Liver (tissue), 9 donors: ENCODE data around the gene DET1. TPM values are rescaled to one million over a fixed set of nuclear protein-coding genes. Genes with fewer than 3 reads are reported as not detected.

Experiments used
- DNase-seq: peaks from one replicate; pipeline ENCODE4 v3.0.0-alpha.2; 2017; ENCODE audit warnings: low spot score
- H3K27ac ChIP-seq, 2 donors: one replicate each; pipeline ENCODE4 v1.7.0; 2013; ENCODE audit warnings: inconsistent platforms in 2 of 2, low read length in 2 of 2, control low read depth in 1 of 2, low read depth in 1 of 2, mild to moderate bottlenecking in 1 of 2
- H3K27me3 ChIP-seq, 4 donors: one replicate each; pipeline versions ENCODE4 v1.6.1 to v1.7.0; 2013; ENCODE audit warnings: low read length in 3 of 4, inconsistent platforms in 1 of 4, mild to moderate bottlenecking in 1 of 4, moderate library complexity in 1 of 4; ENCODE audit not compliant: control insufficient read depth in 4 of 4, insufficient read depth in 4 of 4
- H3K36me3 ChIP-seq, 4 donors: one replicate each; pipeline versions ENCODE4 v1.6.1 to v1.7.0; 2013; ENCODE audit warnings: low read length in 3 of 4, mild to moderate bottlenecking in 3 of 4, low read depth in 1 of 4, moderate library complexity in 1 of 4; ENCODE audit not compliant: control insufficient read depth in 4 of 4, insufficient read depth in 3 of 4
- H3K4me1 ChIP-seq, 4 donors: one replicate each; pipeline versions ENCODE4 v1.6.1 to v1.7.0; 2013; ENCODE audit warnings: low read length in 3 of 4, mild to moderate bottlenecking in 3 of 4, moderate library complexity in 1 of 4; ENCODE audit not compliant: control insufficient read depth in 4 of 4, insufficient read depth in 4 of 4
- H3K4me3 ChIP-seq, 3 donors: one replicate each; pipeline versions ENCODE4 v1.6.1 to v1.7.0; 2013; ENCODE audit warnings: low read length in 3 of 3, control low read depth in 1 of 3, low read depth in 1 of 3, mild to moderate bottlenecking in 1 of 3
- H3K9ac ChIP-seq, 2 donors: one replicate each; pipeline ENCODE4 v1.7.0; 2013; ENCODE audit warnings: low read length in 2 of 2, mild to moderate bottlenecking in 2 of 2, moderate library complexity in 2 of 2, control low read depth in 1 of 2, low read depth in 1 of 2
- H3K9me3 ChIP-seq, 4 donors: one replicate each; pipeline versions ENCODE4 v1.6.1 to v1.7.0; 2013; ENCODE audit warnings: low read length in 3 of 4; ENCODE audit not compliant: control insufficient read depth in 4 of 4
- ATF3 ChIP-seq: IDR thresholded peaks from 2 replicates; pipeline ENCODE4 v1.6.1; 2016; ENCODE audit warnings: antibody characterized with exemption
- CTCF ChIP-seq: fragments of 150-350 bp; IDR thresholded peaks from 2 replicates; pipeline ENCODE4 v1.5.1; 2017; ENCODE audit warnings: improper control_type of control experiment, low read depth, low read length; ENCODE audit not compliant: missing input control
- EGR1 ChIP-seq, 2 donors: IDR thresholded peaks; 2 replicates each; pipeline ENCODE4 v1.6.1; 2016 to 2018; ENCODE audit warnings: antibody characterized with exemption in 2 of 2, low read depth in 2 of 2
- FOXA1 ChIP-seq: IDR thresholded peaks from 2 replicates; pipeline ENCODE4 v1.6.1; 2016; ENCODE audit warnings: antibody characterized with exemption
- FOXA2 ChIP-seq: IDR thresholded peaks from 2 replicates; pipeline ENCODE4 v1.6.1; 2016; ENCODE audit warnings: antibody characterized with exemption
- GABPA ChIP-seq, 2 donors: IDR thresholded peaks in 1 of 2; conservative IDR thresholded peaks in 1 of 2; 2 replicates each; pipeline ENCODE4 v1.6.1; 2016; ENCODE audit warnings: antibody characterized with exemption in 2 of 2, mild to moderate bottlenecking in 1 of 2, moderate library complexity in 1 of 2
- HNF4A ChIP-seq, 2 donors: conservative IDR thresholded peaks; 2 replicates each; pipeline ENCODE4 v1.6.1; 2016; ENCODE audit warnings: antibody characterized with exemption in 2 of 2, mild to moderate bottlenecking in 2 of 2
- HNF4G ChIP-seq: IDR thresholded peaks from 2 replicates; pipeline ENCODE4 v1.6.1; 2016; ENCODE audit warnings: antibody characterized with exemption
- JUND ChIP-seq, 2 donors: IDR thresholded peaks; 2 replicates each; pipeline ENCODE4 v1.6.1; 2016; ENCODE audit warnings: antibody characterized with exemption in 2 of 2
- MAX ChIP-seq: IDR thresholded peaks from 2 replicates; pipeline ENCODE4 v1.6.1; 2016; ENCODE audit warnings: antibody characterized with exemption
- NR2F2 ChIP-seq: IDR thresholded peaks from 2 replicates; pipeline ENCODE4 v1.6.1; 2016; ENCODE audit warnings: antibody characterized with exemption
- RAD21 ChIP-seq, 2 donors: IDR thresholded peaks; 2 replicates each; pipeline ENCODE4 v1.6.1; 2016; ENCODE audit warnings: antibody characterized with exemption in 2 of 2, mild to moderate bottlenecking in 2 of 2
- REST ChIP-seq: IDR thresholded peaks from 2 replicates; pipeline ENCODE4 v1.6.1; 2016; ENCODE audit warnings: antibody characterized with exemption, mild to moderate bottlenecking
- RXRA ChIP-seq, 2 donors: IDR thresholded peaks; 2 replicates each; pipeline ENCODE4 v1.6.1; 2017 to 2018; ENCODE audit warnings: antibody characterized with exemption in 2 of 2, mild to moderate bottlenecking in 1 of 2
- SP1 ChIP-seq: IDR thresholded peaks from 2 replicates; pipeline ENCODE4 v1.6.1; 2018; ENCODE audit warnings: antibody characterized with exemption, mild to moderate bottlenecking
- TAF1 ChIP-seq: conservative IDR thresholded peaks from 2 replicates; pipeline ENCODE4 v1.6.1; 2016; ENCODE audit warnings: antibody characterized with exemption, mild to moderate bottlenecking
- YY1 ChIP-seq: IDR thresholded peaks from 2 replicates; pipeline ENCODE4 v1.6.1; 2016; ENCODE audit warnings: antibody characterized with exemption, mild to moderate bottlenecking
- ZBTB33 ChIP-seq: IDR thresholded peaks from 2 replicates; pipeline ENCODE4 v1.6.1; 2016; ENCODE audit warnings: antibody characterized with exemption
- WGBS: extraction: QIAGEN DNeasy Blood & Tissue Kit; methylation state at CpG from one replicate; pipeline ENCODE4 v1.1.7; 2013; 5-methylcytosine and 5-hydroxymethylcytosine counted together
- polyA plus RNA-seq, 2 donors: library from polyadenylated mRNA; stranded (reverse) in 1 of 2; unstranded in 1 of 2; fragments of 200-250 nt in 1 of 2; fragments of >200 nt in 1 of 2; fragmentation: Nextera tagmentation in 1 of 2; extraction: Ambion mirVana in 1 of 2; gene quantifications; one replicate each; pipeline versions ENCODE4 v1.2.1 to v1.2.3, GENCODE V29; 2013 to 2015
- total RNA-seq, 2 donors: library from RNA; depleted of rRNA; stranded (reverse); fragments of >200 nt; gene quantifications; one replicate each; pipeline ENCODE4 v1.2.3, GENCODE V29; 2014
- donor health status: healthy.
- donor health status: healthy.
- donor health status: healthy.
- donor health status: healthy.
- donor health status: healthy.

The DET1 gene
- total and polyA plus RNA-seq, 4 donors: 1.3 to 5.4 (median 2.4) TPM

GRCh38 chr15:88529021-88529630 lies 17.4 kb downstream of the DET1 start:
- H3K4me3 ChIP-seq: no peak overlapping the region
- no peak overlapping the region for H3K27ac ChIP-seq
- 99% methylated on average over 1 of the region's 1 CpG for WGBS
- no peaks in the 10 kb centered on the region for H3K9me3 ChIP-seq
- peaks cover 9 to 25% (median 17%) of the 10 kb centered on the region in 4 donors for H3K36me3 ChIP-seq
- no peak for DNase-seq
- H3K27me3 ChIP-seq: no peaks in the 10 kb centered on the region
- TF ChIP-seq RAD21 (IDR thresholded peaks at IDR 0.05): no peak
- no peak for TF ChIP-seq HNF4A (conservative IDR thresholded peaks at IDR 0.05)
- no peak for TF ChIP-seq FOXA1
- no peak for TF ChIP-seq NR2F2
- TF ChIP-seq JUND (IDR thresholded peaks at IDR 0.05): no peak
- TF ChIP-seq CTCF: no peak
- no peak for TF ChIP-seq SP1
- TF ChIP-seq ZBTB33: no peak
- TF ChIP-seq ATF3: no peak
- no peak for TF ChIP-seq GABPA (IDR thresholded peaks at IDR 0.05 in 1 of 2, conservative IDR thresholded peaks at IDR 0.05 in 1 of 2)
- TF ChIP-seq RXRA (IDR thresholded peaks at IDR 0.05): no peak
- no peak for TF ChIP-seq TAF1
- TF ChIP-seq HNF4G: no peak
- no peak for TF ChIP-seq FOXA2
- no peak for TF ChIP-seq YY1
- TF ChIP-seq MAX: no peak
- no peak for TF ChIP-seq REST
- TF ChIP-seq EGR1 (IDR thresholded peaks at IDR 0.05; ENCODE audit: low read depth in 2 of 2): no peak
- no peak overlapping the region for H3K9ac ChIP-seq
- H3K4me1 ChIP-seq: no peaks in the 10 kb centered on the region
